ENCODE data around the gene SETBP1.

GRCh38 chr18:45109271-45109670 lies 428.6 kb downstream of the SETBP1 start:
- TF ChIP-seq EP300 (IDR thresholded peaks at IDR 0.05; ENCODE audit: low read depth): no peak
- TF ChIP-seq CTCF (IDR thresholded peaks at IDR 0.05): no peak
- TF ChIP-seq POLR2A (IDR thresholded peaks at IDR 0.05): no peak
- no peak for TF ChIP-seq POLR2AphosphoS5 (IDR thresholded peaks at IDR 0.05)
